Activated naive CD8-positive, alpha-beta T cell treated with anti-CD3 and anti-CD28 coated beads, Interleukin-2, amount 50 U/mL, for 24 hours (primary cell): ENCODE measurements around the gene OR14C36.

ENCODE experiments used
- ATAC-seq: fragments of 150-1000 bp; cut with Tn5 transposase; one replicate; pipeline ENCODE4 v1.10.0; 2021
- DNase-seq: peaks from one replicate; pipeline ENCODE4 v3.0.0; 2021
- H3K27ac Mint-ChIP-seq: one replicate; pipeline ENCODE4 v1.8.0; 2021; ENCODE audit warnings: mild to moderate bottlenecking, mixed read lengths
- H3K27me3 Mint-ChIP-seq: one replicate; pipeline ENCODE4 v1.8.0; 2021; ENCODE audit warnings: mixed read lengths
- H3K36me3 Mint-ChIP-seq: one replicate; pipeline ENCODE4 v1.8.0; 2021; ENCODE audit warnings: low read depth, mixed read lengths
- H3K4me1 Mint-ChIP-seq: one replicate; pipeline ENCODE4 v1.8.0; 2021; ENCODE audit warnings: mixed read lengths
- H3K4me3 Mint-ChIP-seq: one replicate; pipeline ENCODE4 v1.8.0; 2021; ENCODE audit warnings: mild to moderate bottlenecking, moderate library complexity, mixed read lengths
- H3K9me3 Mint-ChIP-seq: one replicate; pipeline ENCODE4 v1.8.0; 2021; ENCODE audit warnings: mixed read lengths

Gene OR14C36

DNA sequence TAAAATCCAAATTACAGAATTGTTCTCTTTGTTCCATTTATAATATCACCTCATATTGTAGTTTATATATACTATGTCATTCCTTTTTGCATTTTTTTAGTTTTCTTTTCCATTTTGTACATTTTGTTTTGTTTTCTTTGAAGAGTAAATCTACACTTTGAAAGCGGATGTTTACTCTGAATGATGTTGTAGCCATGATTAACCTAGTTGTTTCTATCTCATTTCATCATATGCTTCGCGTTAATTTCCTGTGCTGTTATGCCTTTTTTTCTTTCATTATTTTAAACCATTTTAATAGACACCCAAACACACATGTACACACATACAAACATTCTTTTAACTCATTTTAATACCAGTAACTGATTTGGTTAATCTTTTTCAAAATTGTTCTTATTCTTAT is 32.3 kb downstream of the OR14C36 start:
- no peaks in the 10 kb centered on the region for H3K4me1 Mint-ChIP-seq
- no peaks in the 10 kb centered on the region for H3K9me3 Mint-ChIP-seq
- DNase-seq (no peak), ATAC-seq (no peak)
- no peaks in the 10 kb centered on the region for H3K36me3 Mint-ChIP-seq
- no peak overlapping the region for H3K4me3 Mint-ChIP-seq
- H3K27ac Mint-ChIP-seq = no peak overlapping the region
- no peaks in the 10 kb centered on the region for H3K27me3 Mint-ChIP-seq

GRCh38 chr1:248388426-248388825 is 39.9 kb downstream of the OR14C36 start:
- Mint-ChIP-seq H3K36me3 (no peaks in the 10 kb centered on the region), H3K4me1 (no peaks in the 10 kb centered on the region), H3K9me3 (no peaks in the 10 kb centered on the region), H3K4me3 (no peak overlapping the region), H3K27me3 (peaks cover 9% of the 10 kb centered on the region), H3K27ac (no peak overlapping the region)
- DNase-seq (no peak), ATAC-seq (no peak)

- H3K27me3 Mint-ChIP-seq = peaks cover 14% of the 10 kb centered on the region
- H3K36me3 Mint-ChIP-seq = no peaks in the 10 kb centered on the region
- H3K4me1 Mint-ChIP-seq = no peaks in the 10 kb centered on the region
- H3K9me3 Mint-ChIP-seq = peaks cover 5% of the 10 kb centered on the region
- ATAC-seq (no peak), DNase-seq (no peak)
- H3K27ac Mint-ChIP-seq = no peak overlapping the region
- H3K4me3 Mint-ChIP-seq = no peak overlapping the region
Observed at GRCh38 chr1:248393050-248393449, 44.5 kb downstream of the OR14C36 start.
